ENCODE results near the gene INPP4A.
A peak's percentile ranks its signal among the peaks of the same experiment; 100 is the strongest.

GRCh38 chr2:98479959-98480524, 35.4 kb downstream of the INPP4A start:
- TF ChIP-seq CTCF (IDR thresholded peaks at IDR 0.05): peak in 1 of 7 experiments; percentile 5
- no peak for TF ChIP-seq POLR2A (IDR thresholded peaks at IDR 0.05)
